BLaER1 (cell line): ENCODE data around the gene ASTN2.

Experiments used
- H3K27ac ChIP-seq: shearing (Covaris generic); formaldehyde crosslinking; 2 replicates; pipeline ENCODE4 v1.8.1; 2022
- H3K27me3 ChIP-seq: shearing (Covaris generic); formaldehyde crosslinking; 2 replicates; pipeline ENCODE4 v1.8.1; 2022
- H3K36me3 ChIP-seq: shearing (Covaris generic); formaldehyde crosslinking; 2 replicates; pipeline ENCODE4 v1.8.1; 2022
- H3K4me1 ChIP-seq: shearing (Covaris generic); formaldehyde crosslinking; 2 replicates; pipeline ENCODE4 v1.8.1; 2022
- H3K4me2 ChIP-seq: shearing (Covaris generic); formaldehyde crosslinking; 2 replicates; pipeline ENCODE4 v1.8.1; 2022
- H3K4me3 ChIP-seq: shearing (Covaris generic); formaldehyde crosslinking; 2 replicates; pipeline ENCODE4 v1.8.1; 2022
- H3K9ac ChIP-seq: shearing (Covaris generic); formaldehyde crosslinking; 2 replicates; pipeline ENCODE4 v1.8.1; 2022
- H3K9me3 ChIP-seq: shearing (Covaris generic); formaldehyde crosslinking; 2 replicates; pipeline ENCODE4 v1.8.1; 2022
- H4K20me1 ChIP-seq: shearing (Covaris generic); formaldehyde crosslinking; 2 replicates; pipeline ENCODE4 v1.8.1; 2022
- Cebpa-rat ChIP-seq: shearing (Covaris generic); IDR thresholded peaks from 2 replicates; pipeline ENCODE4 v1.8.1; 2022

The ASTN2 gene

DNA sequence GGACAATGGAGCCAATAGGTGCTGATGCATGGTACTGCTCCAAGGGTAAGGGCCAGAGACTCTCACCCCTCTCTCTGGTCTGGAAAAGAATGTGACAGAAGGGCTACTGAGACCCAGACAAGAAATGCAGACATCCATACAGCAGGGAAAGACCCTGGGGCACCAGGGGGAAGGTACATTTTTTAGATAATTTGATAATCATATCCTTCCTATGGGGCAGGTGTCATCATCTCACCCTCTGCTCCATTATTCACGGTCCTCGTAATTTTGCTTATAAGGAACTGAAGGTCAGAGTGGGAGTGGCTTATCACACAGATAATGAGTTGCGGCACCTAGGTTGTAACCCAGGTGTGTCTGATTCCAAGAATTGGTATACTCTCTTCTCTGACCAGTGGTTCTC, 637.7 kb downstream of the ASTN2 start:
- Histone ChIP-seq H3K9ac (no peak overlapping the region), H3K4me1 (no peaks in the 10 kb centered on the region), H3K9me3 (no peaks in the 10 kb centered on the region), H3K36me3 (no peaks in the 10 kb centered on the region), H3K27me3 (no peaks in the 10 kb centered on the region), H4K20me1 (no peaks in the 10 kb centered on the region), H3K4me3 (no peak overlapping the region), H3K27ac (no peak overlapping the region), H3K4me2 (no peak overlapping the region)
- no peak for TF ChIP-seq Cebpa-rat

GRCh38 chr9:116774421-116775180, 640.3 kb downstream of the ASTN2 start:
- H3K9ac ChIP-seq: no peak overlapping the region
- H3K9me3 ChIP-seq: no peaks in the 10 kb centered on the region
- no peaks in the 10 kb centered on the region for H4K20me1 ChIP-seq
- H3K4me1 ChIP-seq: no peaks in the 10 kb centered on the region
- no peaks in the 10 kb centered on the region for H3K36me3 ChIP-seq
- no peak overlapping the region for H3K4me2 ChIP-seq
- TF ChIP-seq Cebpa-rat: no peak
- H3K4me3 ChIP-seq: no peak overlapping the region
- no peaks in the 10 kb centered on the region for H3K27me3 ChIP-seq
- H3K27ac ChIP-seq: no peak overlapping the region

DNA sequence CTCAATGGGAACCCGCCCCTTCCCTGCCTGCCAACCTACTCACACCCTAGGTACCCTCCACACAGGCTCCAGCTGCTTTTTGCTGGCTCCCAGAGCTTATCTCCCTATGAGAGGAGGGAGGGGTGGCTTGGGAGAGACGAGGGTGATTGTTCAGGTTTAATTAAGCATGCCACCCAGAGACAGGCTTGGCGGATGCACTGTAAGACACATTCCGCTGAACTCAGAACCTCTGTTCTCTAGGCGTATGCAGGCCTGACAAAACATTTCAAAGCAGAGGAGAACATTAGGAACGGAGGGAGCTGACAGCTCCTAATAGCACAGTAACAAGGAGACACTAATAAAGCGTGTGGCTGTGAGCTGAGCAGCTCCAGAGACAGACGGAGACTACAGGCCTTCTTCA, 647.6 kb downstream of the ASTN2 start:
- no peak for TF ChIP-seq Cebpa-rat

DNA sequence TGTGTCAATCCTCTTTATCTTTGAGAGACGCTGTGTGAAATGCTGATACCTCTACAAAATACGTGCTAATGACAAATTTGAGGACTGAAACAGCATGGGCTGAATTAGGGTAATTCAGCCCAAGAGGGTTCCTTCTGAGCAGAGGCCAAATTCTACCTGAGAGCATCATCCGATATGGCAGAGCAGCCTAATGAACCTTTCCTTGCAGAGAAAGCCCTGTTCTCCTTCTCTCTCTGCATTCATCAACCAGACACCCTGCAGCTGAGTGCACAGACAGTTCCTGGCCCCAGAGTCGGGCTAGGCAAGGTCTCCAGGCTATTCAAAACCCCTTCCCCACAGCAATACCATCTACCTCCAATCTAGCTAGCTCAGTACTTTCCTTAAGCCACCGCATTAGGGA, 649.8 kb downstream of the ASTN2 start:
- Histone ChIP-seq H3K4me1 (peaks cover 11% of the 10 kb centered on the region), H3K9me3 (no peaks in the 10 kb centered on the region), H3K4me3 (no peak overlapping the region), H3K27ac (no peak overlapping the region), H3K36me3 (no peaks in the 10 kb centered on the region), H4K20me1 (no peaks in the 10 kb centered on the region), H3K9ac (no peak overlapping the region), H3K4me2 (no peak overlapping the region), H3K27me3 (no peaks in the 10 kb centered on the region)
- TF ChIP-seq Cebpa-rat: no peak

More for the DNA sequence above, 647.6 kb downstream of the ASTN2 start:
- H3K4me1 ChIP-seq: peaks cover 11% of the 10 kb centered on the region
- H3K4me3 ChIP-seq: no peak overlapping the region
- H3K27ac ChIP-seq: no peak overlapping the region
- no peaks in the 10 kb centered on the region for H4K20me1 ChIP-seq
- H3K27me3 ChIP-seq: no peaks in the 10 kb centered on the region
- H3K9me3 ChIP-seq: no peaks in the 10 kb centered on the region
- H3K36me3 ChIP-seq: no peaks in the 10 kb centered on the region
- no peak overlapping the region for H3K9ac ChIP-seq
- H3K4me2 ChIP-seq: no peak overlapping the region

- TF ChIP-seq Cebpa-rat: no peak
- Histone ChIP-seq H3K4me2 (peak overlapping the region; percentile 39), H3K9ac (no peak overlapping the region), H3K9me3 (no peaks in the 10 kb centered on the region), H3K4me1 (peaks cover 11% of the 10 kb centered on the region), H3K4me3 (no peak overlapping the region), H3K27me3 (no peaks in the 10 kb centered on the region), H3K27ac (no peak overlapping the region), H4K20me1 (no peaks in the 10 kb centered on the region), H3K36me3 (no peaks in the 10 kb centered on the region)
Observed at GRCh38 chr9:116763770-116764169, 651.1 kb downstream of the ASTN2 start.

GRCh38 chr9:116760636-116761035, 654.2 kb downstream of the ASTN2 start:
- Histone ChIP-seq H3K27ac (no peak overlapping the region), H3K36me3 (no peaks in the 10 kb centered on the region), H4K20me1 (no peaks in the 10 kb centered on the region), H3K4me1 (peaks cover 11% of the 10 kb centered on the region), H3K9ac (no peak overlapping the region), H3K4me2 (no peak overlapping the region), H3K4me3 (no peak overlapping the region), H3K9me3 (no peaks in the 10 kb centered on the region), H3K27me3 (no peaks in the 10 kb centered on the region)
- no peak for TF ChIP-seq Cebpa-rat

GRCh38 chr9:116757030-116757429, 657.8 kb downstream of the ASTN2 start:
- no peaks in the 10 kb centered on the region for H3K27me3 ChIP-seq
- no peak overlapping the region for H3K4me3 ChIP-seq
- TF ChIP-seq Cebpa-rat: no peak
- no peaks in the 10 kb centered on the region for H3K4me1 ChIP-seq
- no peaks in the 10 kb centered on the region for H3K36me3 ChIP-seq
- no peak overlapping the region for H3K9ac ChIP-seq
- no peaks in the 10 kb centered on the region for H4K20me1 ChIP-seq
- no peak overlapping the region for H3K27ac ChIP-seq
- H3K9me3 ChIP-seq: no peaks in the 10 kb centered on the region
- no peak overlapping the region for H3K4me2 ChIP-seq

DNA sequence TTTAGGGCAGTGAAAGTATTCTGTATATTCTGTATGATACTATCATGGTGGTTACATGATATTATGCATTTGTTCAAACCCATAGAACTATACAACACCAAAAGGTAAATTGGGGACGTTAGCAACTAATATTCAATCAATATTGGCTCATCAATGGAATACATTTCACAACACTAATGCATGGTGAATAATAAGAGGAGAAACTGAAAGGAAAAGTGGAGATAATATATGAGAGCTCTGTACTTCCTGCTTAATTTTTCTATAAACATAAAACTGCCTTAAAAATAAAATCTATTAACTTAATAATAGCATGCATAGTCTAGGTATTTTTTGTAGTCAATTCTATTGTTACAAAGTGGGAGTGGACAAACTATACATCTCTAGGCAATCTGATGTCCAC, 661.5 kb downstream of the ASTN2 start:
- Histone ChIP-seq H3K27me3 (no peaks in the 10 kb centered on the region), H3K27ac (no peak overlapping the region), H4K20me1 (no peaks in the 10 kb centered on the region), H3K36me3 (no peaks in the 10 kb centered on the region), H3K4me1 (no peaks in the 10 kb centered on the region), H3K9me3 (no peaks in the 10 kb centered on the region), H3K4me2 (no peak overlapping the region), H3K9ac (no peak overlapping the region), H3K4me3 (no peak overlapping the region)
- TF ChIP-seq Cebpa-rat: no peak

DNA sequence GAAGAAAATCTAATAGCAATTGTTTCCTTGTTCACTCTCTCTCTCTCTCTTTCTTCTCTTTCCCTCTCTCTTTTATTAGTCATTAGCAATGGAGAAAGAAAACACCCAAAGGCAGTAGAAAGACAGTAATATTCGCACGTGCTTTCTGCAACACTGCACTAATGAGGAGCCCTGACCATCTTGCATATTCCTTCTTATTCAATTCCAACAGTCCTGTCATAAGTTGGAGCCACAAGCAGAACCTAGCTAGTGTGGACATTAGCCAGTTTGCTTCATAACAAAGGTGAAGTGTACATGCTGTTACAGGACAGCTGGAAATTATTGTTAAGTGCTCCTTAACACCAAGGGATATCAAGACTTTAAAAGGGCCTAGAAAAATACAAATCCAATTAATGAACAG, 664.3 kb downstream of the ASTN2 start:
- Histone ChIP-seq H3K27me3 (no peaks in the 10 kb centered on the region), H3K4me1 (no peaks in the 10 kb centered on the region), H4K20me1 (no peaks in the 10 kb centered on the region), H3K36me3 (no peaks in the 10 kb centered on the region), H3K27ac (no peak overlapping the region), H3K9me3 (no peaks in the 10 kb centered on the region), H3K4me2 (no peak overlapping the region), H3K4me3 (no peak overlapping the region), H3K9ac (no peak overlapping the region)
- no peak for TF ChIP-seq Cebpa-rat

DNA sequence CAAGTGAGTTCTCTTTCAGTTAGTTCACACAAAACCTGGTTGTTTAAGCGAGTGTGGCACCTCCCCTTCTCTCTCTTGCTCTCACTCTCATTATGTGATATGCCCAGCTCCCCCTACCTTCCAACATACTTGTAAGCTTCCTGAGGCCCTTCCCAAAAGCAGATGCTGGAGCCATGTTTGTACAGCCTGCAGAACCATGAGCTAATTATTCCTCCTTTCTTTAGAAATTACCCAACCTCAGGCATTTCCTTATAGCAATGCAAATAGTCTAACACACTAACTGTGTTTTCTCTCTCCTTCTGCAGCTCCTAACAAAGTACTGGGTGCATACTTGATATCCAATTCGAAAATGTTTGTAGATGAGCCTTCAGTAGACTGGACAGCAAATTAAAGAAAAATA, 665.1 kb downstream of the ASTN2 start:
- no peak for TF ChIP-seq Cebpa-rat
- no peaks in the 10 kb centered on the region for H3K36me3 ChIP-seq
- H3K9me3 ChIP-seq: no peaks in the 10 kb centered on the region
- no peak overlapping the region for H3K4me3 ChIP-seq
- H3K9ac ChIP-seq: no peak overlapping the region
- H3K4me1 ChIP-seq: no peaks in the 10 kb centered on the region
- no peak overlapping the region for H3K4me2 ChIP-seq
- H3K27ac ChIP-seq: no peak overlapping the region
- H4K20me1 ChIP-seq: no peaks in the 10 kb centered on the region
- H3K27me3 ChIP-seq: no peaks in the 10 kb centered on the region

- no peaks in the 10 kb centered on the region for H3K27me3 ChIP-seq
- no peak overlapping the region for H3K27ac ChIP-seq
- H3K9me3 ChIP-seq: no peaks in the 10 kb centered on the region
- no peak overlapping the region for H3K4me3 ChIP-seq
- no peak overlapping the region for H3K4me2 ChIP-seq
- H3K4me1 ChIP-seq: no peaks in the 10 kb centered on the region
- H4K20me1 ChIP-seq: no peaks in the 10 kb centered on the region
- TF ChIP-seq Cebpa-rat: no peak
- no peaks in the 10 kb centered on the region for H3K36me3 ChIP-seq
- H3K9ac ChIP-seq: no peak overlapping the region
Observed at GRCh38 chr9:116749176-116749575, 665.7 kb downstream of the ASTN2 start.
